Transverse colon (tissue), 4 donors: ENCODE data around the gene KAZN. TPM values are rescaled to one million over a fixed set of nuclear protein-coding genes. Genes with fewer than 3 reads are reported as not detected.

Source experiments
- DNase-seq: peaks from one replicate; pipeline ENCODE4 v3.0.0-alpha.2; 2019
- H3K27ac ChIP-seq, 4 donors: fragments of 200-600 bp; sonication (generic); 2 replicates each; pipeline ENCODE4 v1.5.1; 2016 to 2018; ENCODE audit warnings: inconsistent platforms in 4 of 4
- H3K27me3 ChIP-seq: fragments of 200-600 bp; sonication (generic); 2 replicates; pipeline ENCODE4 v1.5.1; 2017; ENCODE audit warnings: inconsistent platforms
- H3K36me3 ChIP-seq, 4 donors: fragments of 200-600 bp; sonication (generic); 2 replicates each; pipeline ENCODE4 v1.5.1; 2017 to 2019; ENCODE audit warnings: inconsistent platforms in 4 of 4
- H3K4me1 ChIP-seq, 4 donors: fragments of 200-600 bp; sonication (generic); 2 replicates each; pipeline ENCODE4 v1.5.1; 2017 to 2020; ENCODE audit warnings: inconsistent platforms in 4 of 4
- H3K4me3 ChIP-seq, 4 donors: fragments of 200-600 bp; sonication (generic); 1 replicate in 1 of 4; 2 replicates in 3 of 4; pipeline versions ENCODE4 v1.5.1 to v1.6.1; 2017 to 2019; ENCODE audit warnings: inconsistent platforms in 4 of 4
- H3K9me3 ChIP-seq, 2 donors: fragments of 200-600 bp; sonication (generic); 2 replicates each; pipeline ENCODE4 v1.5.1; 2017 to 2019; ENCODE audit warnings: inconsistent platforms in 2 of 2
- CTCF ChIP-seq, 5 experiments: fragments of 200-600 bp in 3 of 5; fragments of 450-650 bp in 2 of 5; sonication (generic) in 3 of 5; IDR thresholded peaks; 1 replicate in 2 of 5; 2 replicates in 3 of 5; pipeline ENCODE4 v1.5.1; 2016 to 2017; ENCODE audit warnings: antibody characterized with exemption in 5 of 5, inconsistent platforms in 3 of 5, mild to moderate bottlenecking in 2 of 5, moderate library complexity in 1 of 5
- EP300 ChIP-seq: sonication (generic); formaldehyde crosslinking; IDR thresholded peaks from one replicate; pipeline ENCODE4 v1.6.1; 2017; ENCODE audit warnings: antibody characterized with exemption, low read depth
- POLR2A ChIP-seq: fragments of 450-650 bp; IDR thresholded peaks from one replicate; pipeline ENCODE4 v1.6.1; 2016; ENCODE audit warnings: antibody characterized with exemption, mild to moderate bottlenecking, moderate library complexity
- POLR2AphosphoS5 ChIP-seq, 3 donors: sonication (generic); formaldehyde crosslinking; IDR thresholded peaks; one replicate each; pipeline ENCODE4 v1.6.1; 2016; ENCODE audit warnings: antibody characterized with exemption in 3 of 3
- WGBS, 2 donors: methylation state at CpG; one replicate each; pipeline ENCODE4 v1.1.5; 2018; ENCODE audit warnings: low coverage in 1 of 2; 5-methylcytosine and 5-hydroxymethylcytosine counted together
- in situ Hi-C, 4 donors: fragments of 200-750 bp; cut with MboI; loops; one replicate each; pipeline versions ENCODE4 v1.15.0 to v1.15.1; 2017; ENCODE audit warnings: low sequenced_read_pairs in 3 of 4, low pct_ligation_motif_present in 1 of 4, low pct_unique_long_range_greater_than_20kb in 1 of 4
- intact Hi-C: fragments of 100-400 bp; cut with DNase I; formaldehyde crosslinking; loops from one replicate; pipeline ENCODE4 v1.15.1; 2023; ENCODE audit warnings: low total_unique reads
- total RNA-seq, 4 donors: library from RNA; depleted of rRNA; stranded (reverse); fragments of >200 nt; gene quantifications; one replicate each; pipeline ENCODE4 v1.1.0, GENCODE V29; 2016

The KAZN gene
- total RNA-seq, 4 donors from 2014 or later, result 12.0 to 17.1 (median 16.2) TPM

GRCh38 chr1:15008783-15009729 is 410.6 kb downstream of the KAZN start:
- WGBS, 2 donors, result 75% methylated on average over 19 of the region's 19 CpGs; no CpG with 5 or more reads in 1 of the 2 donors
- Histone ChIP-seq H3K4me3 (no peak overlapping the region), H3K36me3 (no peaks in the 10 kb centered on the region), H3K9me3 (no peaks in the 10 kb centered on the region), H3K4me1 (peaks cover 0 to 5% (median 0%) of the 10 kb centered on the region in 4 donors), H3K27me3 (no peaks in the 10 kb centered on the region), H3K27ac (no peak overlapping the region)
- TF ChIP-seq CTCF (IDR thresholded peaks at IDR 0.05), result no peak
- no peak for TF ChIP-seq POLR2AphosphoS5 (IDR thresholded peaks at IDR 0.05)
- TF ChIP-seq POLR2A, result no peak
- no peak for TF ChIP-seq EP300
- DNase-seq, result no peak
- intact Hi-C loops, result no loop called here
- in situ Hi-C loops, result no loop called here

- no peak for DNase-seq
- TF ChIP-seq EP300, result no peak
- TF ChIP-seq POLR2AphosphoS5 (IDR thresholded peaks at IDR 0.05), result no peak
- TF ChIP-seq POLR2A, result no peak
- no peak for TF ChIP-seq CTCF (IDR thresholded peaks at IDR 0.05)
- no peak overlapping the region for H3K27ac ChIP-seq
- intact Hi-C loops, result no loop called here
- no peaks in the 10 kb centered on the region for H3K9me3 ChIP-seq
- H3K27me3 ChIP-seq, result no peaks in the 10 kb centered on the region
- in situ Hi-C loops, result no loop called here
- H3K4me1 ChIP-seq, result peaks cover 0 to 5% (median 0%) of the 10 kb centered on the region in 4 donors
- 73% methylated on average over 2 of the region's 2 CpGs; no CpG with 5 or more reads in 1 of the 2 donors for WGBS, 2 donors
- no peaks in the 10 kb centered on the region for H3K36me3 ChIP-seq
- no peak overlapping the region for H3K4me3 ChIP-seq
Observed at GRCh38 chr1:15011160-15011559, 412.7 kb downstream of the KAZN start.

- Histone ChIP-seq H3K4me3 (no peak overlapping the region), H3K36me3 (no peaks in the 10 kb centered on the region), H3K4me1 (peaks cover 0 to 5% (median 0%) of the 10 kb centered on the region in 4 donors), H3K27ac (no peak overlapping the region), H3K27me3 (no peaks in the 10 kb centered on the region), H3K9me3 (no peaks in the 10 kb centered on the region)
- intact Hi-C loops, result no loop called here
- in situ Hi-C loops, result no loop called here
- TF ChIP-seq POLR2AphosphoS5 (IDR thresholded peaks at IDR 0.05) (no peak), EP300 (no peak), POLR2A (no peak), CTCF (IDR thresholded peaks at IDR 0.05) (no peak)
- 90 to 94% methylated on average over 2 to 8 of the region's 8 CpGs for WGBS, 2 donors
- DNase-seq, result no peak
Observed at GRCh38 chr1:15011661-15012060, 413.2 kb downstream of the KAZN start.

- intact Hi-C loops, result no loop called here
- Histone ChIP-seq H3K4me1 (peaks cover 0 to 5% (median 0%) of the 10 kb centered on the region in 4 donors), H3K9me3 (no peaks in the 10 kb centered on the region), H3K36me3 (no peaks in the 10 kb centered on the region), H3K4me3 (no peak overlapping the region), H3K27me3 (no peaks in the 10 kb centered on the region), H3K27ac (no peak overlapping the region)
- DNase-seq, result no peak
- no peak for TF ChIP-seq POLR2AphosphoS5 (IDR thresholded peaks at IDR 0.05)
- in situ Hi-C loops, result no loop called here
- 80 to 94% methylated on average over 2 to 8 of the region's 8 CpGs for WGBS, 2 donors
Observed at GRCh38 chr1:15012822-15013221, 414.3 kb downstream of the KAZN start.
